GM19467 (cell line): ENCODE results near the gene LANCL2.

Source experiments
- ATAC-seq: cut with Tn5 transposase; IDR thresholded peaks from one replicate; pipeline ENCODE4 v1.9.1; 2021; ENCODE audit warnings: mild to moderate bottlenecking, moderate library complexity; ENCODE audit not compliant: unreplicated experiment

The LANCL2 gene

DNA sequence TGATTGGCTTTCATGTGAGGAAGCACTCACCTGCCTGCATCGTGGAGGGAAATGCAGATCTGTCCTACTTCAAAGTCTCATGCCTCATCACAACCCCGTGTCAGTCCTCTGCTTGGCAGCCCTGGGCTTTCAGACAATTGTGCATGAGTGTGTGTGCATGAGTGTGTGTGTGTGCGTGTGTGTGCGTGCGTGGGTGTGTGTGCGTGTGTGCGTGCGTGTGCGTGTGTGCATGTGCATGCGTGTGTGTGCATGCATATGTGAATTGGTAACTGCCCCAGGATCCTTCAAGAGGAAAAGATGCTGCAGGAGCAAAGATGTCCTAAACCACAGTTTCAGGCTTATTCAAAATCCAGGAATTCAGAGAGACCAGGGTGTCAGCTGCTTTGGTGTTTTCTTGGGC is 71.3 kb downstream of the LANCL2 start:
- ATAC-seq: no peak

DNA sequence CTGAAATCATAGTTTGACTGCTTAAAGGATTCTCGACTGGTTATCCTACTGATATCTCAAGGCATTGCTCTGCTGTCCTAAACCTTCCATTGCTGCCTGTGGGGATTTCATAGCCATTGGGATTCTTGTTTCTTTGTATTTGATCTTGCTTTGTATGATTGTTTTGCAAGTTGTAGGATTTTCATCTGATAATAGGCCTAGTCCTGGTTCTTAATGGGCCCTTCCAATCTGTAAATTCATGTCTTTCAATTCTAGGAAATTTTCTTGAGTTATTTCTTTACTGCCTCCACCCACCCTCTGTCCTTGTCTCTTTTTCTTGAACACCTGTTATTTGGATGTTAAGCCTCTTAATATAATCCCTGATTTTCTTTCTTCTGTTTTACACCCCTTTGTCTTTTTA is 72.2 kb downstream of the LANCL2 start:
- ATAC-seq: no peak

DNA sequence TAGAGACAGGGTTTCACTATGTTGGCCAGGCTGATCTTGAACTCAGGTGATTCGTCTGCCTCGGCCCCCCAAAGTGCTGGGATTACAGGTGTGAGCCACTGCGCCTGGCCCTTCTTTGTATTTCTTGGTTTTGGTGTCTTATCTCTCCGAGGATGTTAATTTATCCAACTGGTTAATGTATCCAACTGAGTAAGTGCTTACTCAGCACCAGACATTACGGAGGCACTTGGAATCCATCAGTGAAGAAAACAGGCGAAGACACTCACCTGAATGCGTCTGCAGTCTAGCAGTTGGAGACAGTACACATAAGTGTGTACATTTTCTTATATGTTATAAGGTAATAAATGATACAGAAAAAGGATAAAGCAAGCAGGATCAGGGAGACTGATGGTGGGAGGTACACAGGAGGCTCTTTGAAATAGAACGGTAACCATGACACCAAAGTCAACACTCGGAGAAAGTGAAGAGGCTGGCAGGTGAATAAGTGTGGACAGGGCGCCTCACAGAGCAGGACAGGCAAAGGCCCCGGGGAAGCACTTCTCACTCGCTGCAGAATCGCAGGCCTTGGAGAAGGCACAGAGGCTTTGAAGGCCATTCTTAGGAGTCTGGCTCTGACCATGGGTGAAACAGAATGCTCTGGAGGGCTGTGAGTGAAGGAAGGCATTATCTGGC is 73.1 kb downstream of the LANCL2 start:
- no peak for ATAC-seq

GRCh38 chr7:55438757-55439525 is 73.8 kb downstream of the LANCL2 start:
- no peak for ATAC-seq

GRCh38 chr7:55439627-55440026 is 74.5 kb downstream of the LANCL2 start:
- ATAC-seq: no peak

- no peak for ATAC-seq
These were observed 75.0 kb downstream of the LANCL2 start for GRCh38 chr7:55440040-55440690.

DNA sequence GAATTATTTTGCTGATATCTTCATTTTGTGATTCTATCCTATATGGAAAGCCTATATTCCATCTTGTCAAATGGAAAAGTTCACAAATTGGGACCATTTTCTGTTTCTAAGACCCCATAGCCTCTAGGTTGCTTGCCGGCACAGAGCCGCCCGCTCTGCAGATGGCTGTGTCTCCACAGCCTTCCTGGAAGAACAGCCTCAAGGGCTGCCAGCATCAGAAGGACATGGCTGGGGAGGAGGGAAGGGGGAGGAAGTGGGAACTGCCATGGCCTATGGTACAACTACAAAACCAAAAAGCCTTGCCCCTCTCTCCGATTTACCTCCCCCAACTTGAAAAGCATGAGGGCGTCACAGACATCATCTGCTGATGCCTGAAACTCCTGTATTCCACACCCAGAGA is 75.9 kb downstream of the LANCL2 start:
- ATAC-seq: no peak

GRCh38 chr7:55441774-55442522 is 76.8 kb downstream of the LANCL2 start:
- ATAC-seq: no peak

- ATAC-seq: no peak
These were observed 79.6 kb downstream of the LANCL2 start for GRCh38 chr7:55444786-55445185.

GRCh38 chr7:55448526-55448925 is 83.4 kb downstream of the LANCL2 start:
- ATAC-seq: no peak

DNA sequence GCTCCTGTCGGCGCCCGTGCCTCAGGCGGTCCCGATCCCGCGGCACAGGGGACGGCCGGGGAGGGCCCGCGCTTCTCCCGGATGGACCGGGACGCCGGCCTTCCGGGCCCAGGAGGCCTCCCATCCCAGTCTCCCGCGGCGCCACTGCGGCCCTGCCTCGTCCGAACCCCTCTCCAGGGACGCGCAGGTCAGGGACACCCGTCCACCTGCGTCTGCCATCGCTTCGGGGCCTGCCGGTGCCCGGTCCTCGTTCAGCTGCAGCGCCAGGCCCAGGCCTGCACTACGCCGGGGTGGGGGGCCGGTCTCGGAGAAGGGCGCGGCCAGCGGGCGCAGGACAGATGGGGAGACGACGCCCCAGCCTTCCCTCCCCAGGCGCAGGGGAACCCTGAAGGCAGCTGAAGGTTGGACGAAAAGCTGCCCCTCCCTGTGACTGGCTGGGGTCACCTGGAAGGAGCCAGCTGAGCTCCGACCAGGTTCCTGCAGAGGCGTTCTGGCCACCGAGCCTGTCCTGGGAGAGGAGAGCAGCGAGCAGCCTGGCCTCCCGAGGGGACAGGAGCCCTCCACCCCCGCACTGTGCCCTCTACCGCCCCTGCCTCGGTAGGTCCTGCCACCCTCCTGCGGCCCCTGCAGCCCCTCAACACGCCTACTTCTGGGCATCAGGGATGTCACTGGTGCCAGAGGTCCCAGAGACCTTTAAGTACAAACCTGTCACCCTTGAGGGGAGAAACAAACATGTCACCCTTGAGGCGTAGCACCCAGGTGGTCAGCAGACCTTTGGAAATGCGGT is 84.3 kb downstream of the LANCL2 start:
- ATAC-seq: no peak

- ATAC-seq: no peak
These were observed 84.9 kb downstream of the LANCL2 start for GRCh38 chr7:55449992-55450535.

- ATAC-seq: no peak
These were observed 87.8 kb downstream of the LANCL2 start for GRCh38 chr7:55452971-55453370.

GRCh38 chr7:55457801-55458200 is 92.7 kb downstream of the LANCL2 start:
- ATAC-seq: no peak

DNA sequence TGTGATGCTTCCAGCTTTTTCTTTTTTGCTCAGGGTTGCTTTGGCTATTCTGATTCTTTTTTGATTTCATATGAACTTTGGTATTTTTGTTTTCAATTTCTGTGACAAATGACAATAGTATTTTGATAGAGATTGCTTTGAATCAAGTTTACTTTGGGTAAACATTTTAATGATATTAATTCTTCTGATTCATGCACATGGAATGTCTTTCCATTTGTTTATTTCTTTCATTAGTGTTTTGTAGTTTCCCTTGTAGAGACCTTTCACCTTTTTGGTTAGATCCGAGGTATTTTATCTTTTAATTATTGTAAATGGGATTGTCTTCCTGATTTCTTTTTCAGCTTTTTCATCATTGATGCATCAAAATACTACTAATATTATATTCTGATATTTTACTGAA is 93.2 kb downstream of the LANCL2 start:
- no peak for ATAC-seq

- ATAC-seq: no peak
These were observed 98.6 kb downstream of the LANCL2 start for GRCh38 chr7:55463686-55464262.

DNA sequence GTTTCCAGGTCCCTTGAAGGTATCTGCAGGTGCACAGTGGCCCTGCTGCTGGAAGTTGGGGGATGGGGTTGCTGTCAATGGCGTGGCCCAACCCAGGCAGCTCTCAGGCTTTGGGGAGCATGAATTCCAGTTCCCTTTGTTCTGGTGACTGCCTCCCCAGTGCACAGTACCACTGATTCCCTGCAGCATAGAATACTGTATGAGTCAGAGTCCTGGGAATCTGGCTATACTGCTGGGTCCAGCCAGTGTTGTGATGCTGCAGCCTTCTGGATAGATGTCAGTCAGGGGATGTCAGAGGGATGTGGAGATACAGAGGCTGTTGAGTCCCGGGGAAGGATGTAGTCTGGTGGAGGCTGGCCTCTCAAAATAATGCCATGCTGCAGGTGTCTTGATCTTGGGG is 99.3 kb downstream of the LANCL2 start:
- ATAC-seq: no peak

DNA sequence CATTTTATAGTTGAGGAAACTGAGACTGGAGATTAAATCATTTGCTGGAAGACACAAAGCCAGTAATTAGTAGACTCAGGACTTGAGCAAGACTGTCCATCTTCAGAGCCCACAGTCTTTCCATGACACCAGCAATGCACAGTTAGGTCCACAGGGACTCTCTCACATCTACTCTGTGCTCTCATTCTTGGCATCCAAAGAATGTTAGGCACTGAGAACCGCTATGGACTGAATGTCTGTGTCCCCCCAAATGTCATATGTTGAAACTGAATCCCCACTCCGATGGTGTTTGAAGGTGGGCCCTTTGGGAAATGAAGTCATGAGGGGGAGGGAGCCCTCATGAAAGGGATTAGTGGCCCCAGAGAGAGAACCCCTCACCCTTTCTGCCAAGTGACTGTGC is 100.6 kb downstream of the LANCL2 start:
- no peak for ATAC-seq

DNA sequence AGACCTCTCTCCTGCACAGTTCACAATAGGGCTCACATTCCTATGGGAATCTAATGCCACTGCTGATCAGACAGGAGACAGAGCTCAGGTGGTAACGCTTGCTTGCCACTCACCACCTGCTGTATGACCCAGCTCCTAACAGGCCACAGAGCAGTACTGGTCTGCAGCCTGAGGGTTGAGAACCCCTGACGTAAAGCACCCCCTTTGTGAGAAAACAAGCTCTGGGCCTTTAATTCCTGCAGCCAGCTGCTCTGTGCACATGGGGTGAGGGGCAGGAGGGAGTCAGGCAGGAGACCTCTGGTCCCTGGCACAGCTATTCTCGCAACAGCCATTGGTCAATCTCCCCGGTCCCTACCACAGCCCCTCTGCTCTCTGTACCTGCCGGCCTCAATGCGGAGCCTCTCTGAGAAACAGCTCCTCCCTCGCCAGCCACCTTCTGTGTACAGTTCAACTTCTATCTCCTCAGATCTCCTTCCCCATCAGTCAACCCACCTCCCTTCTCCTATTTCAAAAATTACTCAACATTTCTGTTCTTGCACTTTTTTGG is 102.0 kb downstream of the LANCL2 start:
- no peak for ATAC-seq

- no peak for ATAC-seq
These were observed 103.4 kb downstream of the LANCL2 start for GRCh38 chr7:55468495-55468894.
